DMS 273 (cell line): ENCODE results near the gene GNG13.

Source experiments
- DNase-seq: peaks from one replicate; lab custom pipeline; 2025; ENCODE audit not compliant: unreplicated experiment; lab: John Stamatoyannopoulos, UW

The GNG13 gene

DNA sequence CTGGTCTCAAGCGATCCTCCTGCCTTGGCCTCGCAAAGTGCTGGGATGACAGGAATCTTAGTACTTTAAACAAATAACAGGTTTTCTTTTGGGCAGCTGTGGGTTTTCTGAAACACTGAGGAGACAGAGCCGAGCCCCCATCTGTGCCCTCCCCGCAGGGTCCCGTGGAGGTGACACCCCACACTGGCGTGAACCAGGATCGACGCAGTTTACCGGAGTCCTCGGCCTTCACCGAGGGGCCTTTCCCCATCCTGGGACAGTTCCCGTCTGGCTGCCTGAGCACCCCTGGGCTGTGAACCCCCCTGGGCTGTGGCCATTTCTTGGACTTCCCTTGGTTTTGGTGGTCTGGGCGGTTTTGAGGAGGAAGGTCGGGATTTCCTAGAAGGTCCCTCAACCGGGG, 15.3 kb upstream of the GNG13 start:
- no peak for DNase-seq

DNA sequence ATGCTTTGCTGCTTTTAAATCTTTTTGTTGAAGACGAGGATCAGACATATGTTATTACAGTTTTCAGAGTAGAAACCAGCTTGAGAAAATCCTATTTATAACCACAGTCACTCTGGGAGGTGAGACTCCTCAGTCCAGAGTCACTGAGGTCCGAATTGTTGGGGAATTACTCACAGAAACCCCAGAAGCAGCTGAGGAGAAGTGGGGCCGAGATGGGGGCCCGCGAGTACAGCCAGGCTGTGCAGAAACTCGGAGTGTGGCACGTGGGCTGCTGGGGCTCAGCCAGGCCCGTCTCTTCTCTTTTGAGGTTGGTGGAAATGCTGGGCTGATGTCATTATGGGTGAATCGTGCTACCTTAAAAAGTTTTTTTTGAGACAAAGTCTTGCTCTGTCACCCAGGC, 14.4 kb upstream of the GNG13 start:
- no peak for DNase-seq

DNA sequence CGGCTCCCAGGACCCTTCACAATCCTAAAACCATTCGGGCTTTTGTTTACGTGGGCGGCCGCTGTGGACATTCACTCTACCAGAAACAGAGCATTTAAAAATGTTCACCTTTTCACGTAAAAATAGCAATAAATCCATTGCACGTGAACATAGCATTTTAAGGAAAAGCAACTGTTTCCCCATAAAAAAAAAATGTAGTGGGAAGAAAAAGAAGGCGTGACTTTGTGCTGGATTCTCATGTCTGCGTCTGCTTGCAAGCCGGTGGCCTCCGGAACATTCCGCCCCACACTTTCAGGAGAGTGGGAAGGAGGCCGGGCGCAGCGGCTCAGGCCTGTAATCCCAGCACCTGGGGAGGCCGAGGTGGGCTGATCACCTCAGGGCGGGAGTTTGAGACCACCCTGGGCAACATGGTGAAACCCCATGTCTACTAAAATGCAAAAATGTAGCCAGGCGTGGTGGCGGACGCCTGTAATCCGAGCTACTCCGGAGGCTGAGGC, 13.4 kb upstream of the GNG13 start:
- no peak for DNase-seq

DNA sequence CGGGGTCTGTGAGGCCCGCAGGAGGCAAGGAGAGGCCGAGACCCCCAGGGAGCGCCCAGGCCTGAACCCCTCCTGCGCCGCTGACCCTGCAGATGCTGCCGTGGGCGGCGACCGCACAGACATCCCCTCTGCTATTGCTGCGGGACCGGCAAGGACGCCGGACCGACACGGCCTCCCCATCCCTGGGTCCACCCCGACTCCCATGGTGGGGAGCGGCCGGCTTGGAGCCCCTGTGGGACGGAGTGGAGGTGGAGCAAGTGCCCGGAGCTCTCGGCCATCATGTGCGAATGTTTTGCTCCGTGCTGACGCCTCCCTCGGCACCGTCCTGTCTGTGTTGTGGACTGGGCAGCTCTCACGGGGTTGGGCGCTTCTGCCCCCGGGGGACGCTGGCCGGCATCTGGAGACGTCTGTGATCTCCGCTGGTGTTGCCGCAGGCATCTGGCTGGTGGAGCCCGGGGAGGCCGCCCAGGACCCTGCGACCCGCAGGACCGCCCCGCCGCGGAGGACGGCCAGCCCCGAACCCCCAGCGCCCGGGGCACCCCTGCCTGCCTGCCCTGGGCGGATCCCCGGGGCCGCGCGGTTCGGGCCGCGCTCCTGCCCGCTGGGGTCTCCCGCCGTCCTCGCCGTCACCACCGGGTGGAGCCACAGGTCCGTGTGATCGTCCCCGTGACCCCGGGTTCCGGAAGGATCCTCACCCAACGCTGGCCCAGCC, 12.8 kb upstream of the GNG13 start:
- peak; percentile 82 for DNase-seq

DNA sequence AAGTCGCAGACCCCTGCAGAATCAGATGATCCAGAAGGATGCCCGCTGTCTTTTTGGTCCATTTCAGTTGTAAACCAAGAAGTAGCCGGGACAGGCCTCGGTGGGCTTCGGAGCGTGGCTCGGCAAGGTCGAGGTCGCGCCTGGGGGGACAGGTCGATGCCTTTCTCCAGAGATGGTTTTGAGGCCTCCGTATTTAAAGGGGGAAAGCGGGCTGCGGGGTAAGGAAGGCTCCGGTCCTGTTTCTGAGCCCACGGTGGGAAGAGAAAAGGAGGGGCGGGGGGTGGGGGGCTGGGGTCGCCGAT, 7.5 kb upstream of the GNG13 start:
- DNase-seq: no peak

DNA sequence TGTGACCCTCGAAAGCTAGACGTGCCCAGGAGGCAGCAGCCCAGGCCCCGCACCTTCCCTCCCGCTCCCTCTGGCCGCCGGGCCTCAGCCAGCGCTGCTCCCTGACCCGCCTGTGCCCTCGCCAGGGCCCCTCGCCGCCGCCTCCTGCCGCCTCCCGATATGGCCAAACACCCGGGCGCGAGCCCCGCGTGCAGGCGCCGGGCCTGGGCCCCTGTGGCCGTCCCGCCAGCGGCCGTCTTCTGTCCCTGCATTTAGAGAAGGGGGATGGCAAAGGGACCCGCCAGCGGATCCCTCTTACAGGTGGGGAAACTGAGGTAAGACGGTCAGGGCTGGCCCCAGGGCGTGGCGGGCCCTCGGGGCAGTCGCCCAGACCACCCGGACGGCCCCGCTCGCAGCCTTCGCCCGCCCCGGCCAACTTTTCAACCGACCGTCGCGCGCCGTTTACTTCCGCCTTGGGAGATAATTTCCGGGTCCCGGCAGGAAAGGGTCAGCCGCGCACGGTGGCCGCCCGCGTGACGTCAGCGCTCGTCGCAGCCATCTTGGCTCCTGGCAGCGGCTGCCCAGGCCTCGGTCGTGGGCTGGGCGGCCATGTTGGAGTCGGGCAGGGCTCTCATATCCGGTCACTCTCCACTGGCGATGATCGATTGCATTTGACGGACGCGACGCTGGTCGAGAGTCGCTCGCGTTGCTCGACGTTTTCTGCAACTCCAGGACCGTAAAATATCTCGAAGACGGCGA, 7.0 kb upstream of the GNG13 start:
- DNase-seq: peak; percentile 95

DNA sequence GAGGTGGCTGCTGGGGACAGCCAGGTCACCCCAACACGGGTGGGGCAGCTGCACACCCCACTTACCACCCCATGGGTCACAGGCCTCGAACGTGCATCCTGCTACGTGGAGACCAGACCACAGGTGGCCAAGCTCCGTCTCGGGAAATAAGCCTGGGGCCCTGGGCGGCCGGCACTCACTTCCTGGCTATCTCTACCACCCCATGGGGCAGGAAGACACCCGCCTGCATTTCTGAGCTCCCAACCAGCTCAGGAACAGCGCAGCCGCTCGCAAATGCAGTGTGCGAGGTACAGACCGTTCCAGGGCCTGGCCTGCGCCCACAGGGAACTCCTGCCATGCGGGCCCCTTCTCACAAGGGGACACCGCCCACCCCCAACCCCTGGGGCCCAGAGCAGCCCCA, 4.9 kb upstream of the GNG13 start:
- no peak for DNase-seq

DNA sequence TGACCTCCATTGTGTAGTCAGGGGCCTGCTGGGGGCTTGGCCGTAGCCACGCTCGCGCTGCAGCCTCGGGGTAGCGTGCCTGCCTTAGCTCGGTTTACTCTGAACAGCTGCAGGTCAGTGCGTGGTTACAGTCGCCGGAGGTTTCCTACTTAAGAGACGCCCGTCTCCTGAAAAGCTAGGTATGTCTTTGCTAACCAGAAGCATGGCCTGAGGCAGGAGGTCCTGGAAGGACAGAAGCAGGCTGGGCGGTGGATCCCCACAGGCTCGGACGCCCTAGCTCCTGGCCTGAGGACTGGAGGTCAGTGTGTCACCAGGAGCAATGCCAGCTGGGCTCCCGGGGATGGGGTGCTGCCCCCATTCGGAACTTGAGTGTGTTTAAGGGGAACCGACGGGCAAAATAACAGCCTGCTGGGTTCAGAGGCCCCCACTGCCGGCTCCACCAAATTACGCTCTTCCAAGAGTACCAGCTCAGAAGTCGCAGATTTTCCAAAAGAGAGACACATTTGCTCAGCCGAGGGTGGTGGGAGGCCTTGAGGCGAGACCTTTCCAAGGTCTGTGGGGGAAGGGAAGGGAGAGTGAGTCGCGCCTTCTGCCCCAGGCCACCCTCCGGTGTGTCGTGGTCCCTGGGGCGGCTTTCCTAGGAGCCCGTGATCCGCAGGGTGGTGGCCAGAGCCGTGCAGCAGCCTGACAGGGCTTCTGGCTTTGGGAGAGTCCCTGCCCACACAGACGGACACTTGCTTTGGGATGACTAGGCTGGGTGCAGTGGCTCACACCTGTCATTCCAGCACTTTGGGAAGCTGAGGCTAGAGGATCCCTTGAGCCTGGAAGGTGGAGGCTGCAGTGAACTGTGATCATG, 3.9 kb upstream of the GNG13 start:
- peak; percentile 49 for DNase-seq

DNA sequence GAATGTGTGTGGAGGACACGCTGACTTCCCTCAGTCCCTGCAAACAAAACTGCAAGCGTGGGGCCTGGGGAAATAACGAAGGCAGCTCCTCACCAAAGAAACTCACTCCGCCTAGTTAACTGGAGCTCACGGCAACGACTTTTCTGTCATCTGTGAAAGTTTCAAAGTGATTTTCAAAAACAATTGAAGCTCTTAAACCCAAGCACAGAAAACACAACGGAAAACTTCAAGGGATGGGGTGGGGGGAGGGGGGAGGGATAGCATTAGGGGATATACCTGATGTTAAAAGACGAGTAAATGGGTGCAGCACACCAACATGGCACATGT, 3.2 kb upstream of the GNG13 start:
- no peak for DNase-seq

DNA sequence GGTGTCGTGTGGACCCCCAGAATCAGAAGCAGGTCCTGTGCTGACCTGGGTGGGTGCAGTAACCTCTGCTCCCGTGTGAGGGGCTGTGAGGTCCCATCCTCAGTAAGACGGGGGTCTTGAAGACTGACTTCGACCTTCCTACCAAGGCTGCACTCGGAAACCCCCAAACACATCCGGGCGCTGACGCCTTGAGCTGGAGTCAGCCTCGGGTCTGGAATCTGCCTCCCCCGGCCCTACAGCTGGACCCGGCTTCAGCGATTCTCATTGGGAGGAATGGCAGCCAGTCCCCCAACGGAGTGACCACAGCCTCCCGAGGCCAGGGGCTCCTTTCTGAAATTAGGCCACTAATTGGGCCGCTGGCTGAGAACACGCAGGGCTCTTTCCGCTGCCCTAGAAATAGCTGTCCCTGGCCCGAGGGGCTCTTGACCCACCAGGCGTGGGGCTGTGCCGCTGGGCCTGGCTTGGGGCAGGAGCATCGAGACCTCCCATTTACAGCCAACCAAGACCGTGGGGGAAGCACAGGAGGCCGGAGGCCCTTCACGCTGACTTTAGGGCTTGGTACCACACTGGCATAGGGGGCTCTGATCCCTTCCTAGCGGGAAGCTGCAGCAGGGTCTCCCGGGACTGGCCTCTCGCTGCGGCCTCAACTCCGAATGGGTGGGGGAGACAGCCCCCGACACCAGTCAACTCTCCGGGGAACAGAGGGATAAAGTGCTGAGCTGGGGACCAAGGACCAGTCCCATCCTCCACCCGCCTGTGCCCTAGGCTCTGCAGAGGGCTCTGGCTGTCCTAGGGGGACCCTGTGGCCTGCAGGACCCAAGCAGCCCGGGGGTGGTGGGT, 2.6 kb upstream of the GNG13 start:
- DNase-seq: no peak

DNA sequence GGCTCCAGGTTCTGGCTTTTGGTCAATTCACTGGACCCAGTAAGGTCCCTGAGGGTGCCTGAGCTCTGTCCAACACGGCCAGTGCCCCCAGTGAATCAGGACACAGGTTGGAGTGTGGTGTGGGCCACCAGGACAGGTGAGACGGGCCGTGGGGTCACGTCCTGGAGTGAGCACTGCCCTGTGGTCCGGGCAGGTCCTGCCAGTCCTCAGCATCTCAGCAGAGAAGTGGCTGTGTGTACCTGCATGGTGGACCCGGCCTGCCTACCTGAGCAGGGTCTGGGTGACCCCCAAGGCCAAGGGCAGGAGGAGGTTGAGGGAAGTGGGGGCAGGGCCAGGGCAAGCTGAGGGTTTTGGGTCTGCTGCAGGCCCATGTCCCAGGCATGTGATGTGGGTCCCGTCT, 1.9 kb upstream of the GNG13 start:
- no peak for DNase-seq

DNA sequence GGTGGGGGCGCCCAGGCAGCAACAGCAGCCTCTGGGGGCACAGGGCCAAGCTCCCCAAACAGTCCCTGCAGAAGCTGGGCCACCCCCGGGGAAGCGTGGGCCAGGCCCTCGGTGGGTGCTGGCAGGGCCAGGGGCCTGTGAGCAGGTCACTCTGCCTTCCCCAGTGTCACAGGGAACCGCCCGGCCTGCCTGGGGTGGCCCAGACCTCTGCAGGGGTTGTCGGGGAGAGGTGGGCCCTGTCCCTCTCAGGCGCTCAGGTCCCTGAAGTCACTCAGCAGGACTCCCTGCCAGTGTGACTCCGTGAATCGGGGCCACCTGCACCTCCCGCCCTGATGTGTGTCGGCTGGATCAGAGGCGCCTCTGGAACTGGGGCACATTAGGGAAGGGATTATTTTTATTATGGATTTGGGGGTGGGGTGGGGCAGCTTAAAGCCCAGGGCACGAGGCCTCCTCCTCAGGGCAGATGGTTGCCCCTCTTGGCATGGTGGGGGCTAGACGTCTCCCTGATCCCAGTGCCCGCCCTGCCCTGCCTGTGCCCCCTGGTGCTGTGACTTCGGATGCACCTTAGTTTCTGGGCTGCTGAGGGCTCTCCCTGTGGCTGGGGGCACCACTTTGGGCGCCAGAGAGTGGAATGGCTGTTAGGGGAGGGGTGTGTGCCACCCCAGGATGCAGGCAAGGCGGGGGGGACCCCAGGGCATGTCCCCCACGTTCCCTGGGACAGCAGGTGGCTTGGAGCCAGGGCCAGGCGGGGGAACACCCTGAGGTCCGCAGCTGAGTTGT, 1.2 kb upstream of the GNG13 start:
- no peak for DNase-seq

DNA sequence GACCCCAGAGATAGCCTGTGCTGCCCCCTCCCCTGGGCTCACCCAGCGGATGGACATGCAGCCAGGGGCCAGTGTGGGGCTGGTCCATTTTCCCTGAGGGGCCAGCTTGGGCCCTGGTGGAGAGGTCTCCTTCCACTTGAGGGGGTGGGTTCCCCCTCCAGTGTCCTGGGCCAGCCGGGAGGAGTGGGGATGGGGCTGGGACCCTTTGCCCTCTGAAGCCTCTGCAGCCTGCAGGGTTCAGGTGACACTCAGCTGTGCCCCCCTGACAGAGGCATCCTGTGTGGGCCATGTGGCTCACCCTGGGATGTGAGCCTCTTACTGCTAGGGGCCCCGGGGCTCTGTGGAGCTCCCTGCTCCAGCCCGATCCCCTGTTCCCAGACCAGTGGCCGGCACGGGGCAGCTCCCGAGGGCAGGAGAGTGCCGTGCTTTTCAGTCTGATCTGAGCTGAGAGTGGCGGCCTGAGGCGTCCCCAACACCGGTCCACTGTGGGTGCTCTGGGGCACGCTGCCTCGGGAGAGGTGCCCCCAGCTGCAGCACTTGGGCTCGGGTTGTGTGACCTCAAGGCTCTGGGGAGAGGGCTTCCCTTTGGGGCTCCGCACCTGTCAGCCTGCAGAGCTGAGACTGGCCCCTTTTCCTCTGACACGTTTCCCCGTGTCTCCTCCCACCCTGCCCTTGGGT, 439 bp upstream of the GNG13 start:
- DNase-seq: no peak

DNA sequence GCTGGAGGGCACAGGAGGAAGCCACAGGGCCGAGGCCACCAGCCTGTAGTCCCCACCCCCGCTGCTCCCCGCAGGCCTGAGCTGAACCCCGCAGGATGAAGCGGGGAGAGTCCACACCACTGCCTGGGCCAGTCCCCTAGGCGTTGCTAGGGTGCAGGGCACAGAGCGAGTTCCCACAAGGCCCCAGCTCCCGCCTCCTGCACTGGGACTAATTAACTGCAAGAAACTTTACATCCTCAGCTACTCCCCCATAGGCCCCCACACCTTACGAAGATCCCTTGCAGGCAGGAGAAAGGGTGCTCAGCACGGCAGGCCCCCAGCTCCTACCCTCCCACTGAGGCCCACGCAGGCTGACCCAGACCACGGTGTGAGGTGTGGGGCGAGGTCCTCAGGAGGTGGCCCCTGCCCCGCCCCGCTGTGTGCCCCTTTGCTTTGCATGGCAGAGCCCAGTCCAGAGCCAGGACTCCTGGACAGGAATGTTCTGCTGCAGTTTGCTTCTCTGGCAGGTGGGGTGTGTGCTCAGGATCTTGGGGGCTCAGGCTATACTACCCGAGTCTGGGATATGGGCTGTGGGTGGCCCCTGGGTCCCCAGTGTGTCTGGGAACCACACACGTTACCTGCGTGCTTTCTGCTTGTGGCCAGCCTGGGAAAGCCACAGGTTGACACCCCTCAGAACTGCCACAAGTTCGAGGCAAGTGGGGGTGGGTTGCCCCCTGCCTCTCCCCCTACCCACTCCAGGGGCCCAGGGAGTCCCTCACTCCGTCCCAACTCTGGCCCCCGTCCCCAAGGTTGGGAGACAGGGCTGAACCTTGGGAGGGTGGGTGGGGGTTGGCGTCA, 1.2 kb downstream of the GNG13 start:
- DNase-seq: peak; percentile 68

DNA sequence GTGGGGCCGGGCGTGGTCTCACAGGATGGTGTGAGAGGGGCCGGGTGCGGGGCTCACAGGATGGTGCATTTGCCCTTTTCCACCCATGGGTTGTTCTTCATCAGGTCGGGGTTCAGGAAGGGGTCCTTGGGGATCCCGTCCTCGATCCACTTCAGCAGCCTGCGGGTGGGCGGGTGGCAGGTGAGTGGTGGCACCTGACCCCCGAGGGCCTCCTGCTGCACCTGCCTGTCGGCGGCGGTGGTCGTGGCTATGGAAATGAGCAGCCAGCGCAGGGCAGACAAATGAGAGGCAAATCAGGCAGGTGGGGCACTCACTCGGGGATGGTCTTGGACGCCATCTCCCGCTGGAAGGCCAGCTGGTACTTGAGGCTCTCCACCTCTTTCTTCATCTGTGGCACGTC, 1.9 kb downstream of the GNG13 start:
- peak; percentile 68 for DNase-seq

DNA sequence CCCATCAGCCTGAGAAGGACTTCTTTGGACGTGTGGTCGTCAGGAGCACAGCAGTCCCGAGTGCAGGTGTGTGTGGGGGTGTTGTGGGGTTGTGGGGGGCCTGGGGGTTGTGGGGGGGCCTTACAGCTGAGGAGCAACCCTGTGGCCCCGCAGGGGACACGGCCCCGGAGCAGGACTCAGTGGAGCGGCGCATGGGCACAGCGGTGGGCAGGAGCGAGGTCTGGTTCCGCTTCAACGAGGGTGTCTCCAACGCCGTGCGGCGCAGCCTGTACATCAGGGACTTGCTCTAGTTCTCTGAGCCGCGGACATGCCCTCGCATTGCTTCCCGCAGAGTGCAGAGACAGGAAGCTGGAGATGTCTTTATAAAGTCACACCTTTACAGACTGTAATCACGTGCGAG, 2.8 kb downstream of the GNG13 start:
- DNase-seq: no peak

DNA sequence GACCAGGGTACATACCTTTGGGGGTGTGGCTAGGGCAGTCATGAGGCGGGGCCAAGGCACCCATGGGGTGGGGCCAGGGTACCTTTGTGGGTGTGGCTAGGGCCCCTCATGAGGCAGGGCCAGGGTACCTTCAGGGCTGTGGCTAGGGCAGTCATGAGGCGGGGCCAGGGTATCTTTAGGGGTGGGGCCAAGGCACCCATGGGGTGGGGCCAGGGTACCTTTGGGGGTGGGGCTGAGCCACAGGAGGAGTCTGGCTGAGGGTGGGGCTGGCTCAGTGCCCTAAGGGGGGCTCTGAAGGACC, 3.5 kb downstream of the GNG13 start:
- no peak for DNase-seq

DNA sequence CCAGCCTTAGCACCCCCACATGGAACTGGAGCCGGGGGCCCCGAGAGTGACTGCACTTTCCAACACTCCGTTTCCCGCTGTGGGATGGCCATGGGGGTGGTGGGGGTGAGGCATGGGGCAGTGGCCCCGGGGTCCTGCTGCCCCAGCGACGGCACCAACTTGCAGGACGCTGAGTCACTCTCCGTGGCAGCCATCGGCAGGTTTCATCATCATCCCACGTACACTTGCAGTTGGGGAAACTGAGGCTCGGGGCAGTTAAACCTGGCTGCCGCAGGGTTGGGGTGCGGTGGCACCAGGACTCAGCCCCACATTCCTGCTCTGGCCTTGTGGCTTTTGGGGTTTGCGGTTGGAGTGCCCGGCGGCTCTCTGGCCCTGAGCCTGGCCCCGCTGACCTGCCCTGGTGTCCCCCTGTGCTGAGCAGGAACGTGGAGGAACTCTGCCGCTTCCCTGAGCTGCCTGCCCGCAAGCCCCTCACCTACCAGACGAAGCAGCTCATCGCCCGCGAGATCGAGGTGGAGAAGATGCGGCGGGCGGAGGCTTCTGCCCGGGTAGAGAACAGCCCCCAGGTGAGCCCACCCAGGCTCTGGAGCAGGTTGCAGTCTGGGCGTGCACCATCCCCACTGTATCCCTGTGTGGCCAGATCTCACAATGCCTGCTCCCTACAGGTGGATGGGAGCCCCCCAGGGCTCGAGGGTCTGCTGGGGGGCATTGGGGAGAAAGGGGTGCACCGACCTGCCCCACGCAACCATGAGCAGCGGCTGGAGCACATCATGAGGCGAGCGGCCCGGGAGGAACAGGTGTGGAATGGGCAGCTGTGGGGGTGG, 4.0 kb downstream of the GNG13 start:
- DNase-seq: no peak
